DMS53 treated with DMSO at 0.1 percent for 48 hours (cell line): ENCODE measurements around the gene SHH.

Experiments
- DNase-seq: peaks from one replicate; lab custom pipeline; 2025; ENCODE audit not compliant: unreplicated experiment; lab: John Stamatoyannopoulos, UW

SHH gene

DNA sequence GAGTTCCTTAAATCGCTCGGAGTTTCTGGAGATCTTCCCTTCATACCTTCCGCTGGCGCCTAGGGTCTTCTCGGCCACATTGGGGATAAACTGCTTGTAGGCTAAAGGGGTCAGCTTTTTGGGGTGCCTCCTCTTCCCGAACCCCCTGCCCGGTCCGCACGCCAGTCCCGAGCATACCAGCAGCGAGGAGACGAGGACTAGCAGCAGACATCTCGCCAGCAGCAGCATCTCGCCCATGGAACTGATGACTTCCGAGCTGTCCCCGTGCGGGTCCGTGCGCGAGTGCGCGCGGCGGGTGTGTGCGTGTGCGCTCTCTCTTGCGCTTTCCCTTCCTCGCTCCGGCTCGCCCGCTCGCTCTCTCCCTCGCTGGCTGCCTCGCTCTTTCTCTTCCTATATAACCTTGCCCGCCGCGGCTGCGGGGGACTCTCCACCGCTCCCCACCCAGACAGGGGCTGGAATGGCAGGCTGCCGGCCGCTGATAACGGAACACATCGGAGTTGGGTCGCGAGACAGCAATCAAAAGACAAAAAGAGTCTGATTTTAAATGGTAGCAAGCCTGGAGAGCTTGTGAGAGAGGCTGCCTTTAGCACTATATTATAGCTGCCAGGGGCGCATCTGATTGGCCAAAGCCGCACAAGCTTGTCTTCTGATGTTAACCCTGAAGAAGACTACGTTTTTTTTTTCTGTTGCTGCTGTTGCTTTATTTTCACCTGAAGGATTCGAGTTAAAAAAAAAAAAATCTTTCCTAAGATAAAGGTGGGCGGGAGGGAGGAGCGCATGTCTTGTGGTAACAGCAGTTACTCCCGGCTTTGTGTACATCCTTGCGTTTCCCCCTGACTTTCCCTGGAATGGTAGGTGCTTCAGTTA lies at the start of gene SHH:
SHH (minus strand) TSS at position 569 of the 867 bp plus-strand sequence; CDS start at position 228, 341 bp downstream.
- no peak for DNase-seq

DNA sequence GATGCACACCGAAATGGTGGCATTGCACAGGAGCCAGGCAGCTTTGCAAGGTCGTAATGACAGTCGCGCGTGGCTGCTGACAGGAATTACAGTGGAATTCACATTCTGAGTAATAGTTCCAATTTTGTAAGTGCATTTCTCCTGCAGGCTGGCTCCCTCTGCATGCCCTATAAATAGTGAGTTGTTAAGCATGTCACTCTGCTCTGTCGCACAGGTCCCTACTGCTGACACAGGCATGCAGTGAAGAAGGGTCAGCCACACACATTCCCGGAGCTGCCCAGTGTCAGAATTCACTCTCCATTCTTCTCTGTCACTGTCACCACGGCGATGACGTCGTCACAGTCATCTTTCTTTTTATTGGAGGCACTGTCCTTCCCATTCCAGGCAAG lies 49.2 kb upstream of the SHH start:
- DNase-seq: no peak

DNA sequence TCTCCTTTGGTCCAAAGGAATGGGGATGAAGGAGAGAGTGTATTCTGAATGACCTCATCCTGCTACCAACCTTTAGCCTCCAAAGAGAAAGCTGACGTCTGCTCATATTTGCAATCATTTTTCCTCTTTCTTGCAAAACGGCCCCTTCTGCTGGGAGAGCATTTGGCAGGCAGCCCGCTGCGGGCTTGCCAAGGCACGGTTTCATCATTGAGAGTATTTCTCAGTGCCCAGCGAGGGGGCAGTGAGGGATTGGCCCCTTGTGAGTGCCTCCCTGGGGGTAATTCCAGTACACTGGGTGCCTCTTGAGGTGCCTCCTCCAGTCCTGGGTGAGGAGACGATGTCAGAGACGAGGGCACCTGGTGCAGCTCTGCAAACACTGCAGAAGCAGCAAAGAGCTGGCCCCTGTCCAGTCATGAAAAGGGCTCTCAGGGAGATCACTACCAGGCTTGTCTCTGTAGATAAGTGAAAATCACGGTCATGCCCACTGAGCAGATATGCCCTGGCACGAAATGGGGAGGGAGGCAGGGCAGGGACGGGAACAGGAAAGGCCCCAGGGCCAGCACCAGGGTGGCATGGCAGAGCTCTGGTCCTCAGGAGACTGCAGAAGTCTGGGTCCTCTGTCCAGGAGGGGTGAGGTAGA lies 48.7 kb upstream of the SHH start:
- no peak for DNase-seq

DNA sequence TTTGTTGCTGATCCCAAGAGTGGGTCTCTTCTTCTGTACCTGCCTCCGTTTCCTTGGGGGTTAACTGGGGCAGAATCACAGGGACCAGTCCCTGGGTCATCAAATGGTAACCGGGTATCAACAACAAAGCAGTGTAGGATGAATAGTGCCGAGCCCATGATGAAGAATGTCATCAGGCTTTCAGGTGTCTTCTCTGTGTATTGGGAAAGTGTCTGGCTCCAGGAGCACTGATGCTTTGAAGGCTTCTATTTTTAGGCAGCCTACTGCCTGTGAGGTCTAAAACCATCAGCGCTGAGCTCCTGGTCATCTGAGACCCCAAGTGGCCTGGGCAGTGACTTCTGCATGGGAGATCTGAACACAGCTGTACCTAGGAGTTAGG lies 48.2 kb upstream of the SHH start:
- no peak for DNase-seq

DNA sequence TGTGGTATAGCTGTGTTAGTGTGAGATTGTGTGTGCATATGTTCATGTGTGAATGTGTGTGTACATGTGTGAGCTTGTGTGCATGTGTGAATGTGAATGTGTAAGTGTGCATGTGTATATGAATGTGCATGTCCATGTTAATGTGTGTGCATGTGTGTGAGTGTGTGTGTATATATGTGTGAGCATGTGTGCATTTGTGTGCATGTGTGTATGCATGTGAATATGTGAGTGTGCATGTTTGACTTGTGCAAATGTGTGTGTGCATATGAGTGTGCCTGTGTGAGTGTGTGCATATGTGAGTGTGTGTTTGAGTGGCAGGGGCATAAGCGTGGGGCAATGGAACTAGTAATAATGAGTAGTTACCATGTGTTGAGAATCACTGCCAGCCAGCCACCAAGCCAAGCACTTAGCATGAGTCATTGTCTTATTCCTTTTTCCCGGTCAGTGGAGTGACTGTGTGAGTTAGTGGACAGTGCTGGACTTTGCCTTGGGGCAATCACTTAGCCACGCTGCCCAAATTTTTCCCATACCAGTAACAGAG lies 46.3 kb upstream of the SHH start:
- no peak for DNase-seq

DNA sequence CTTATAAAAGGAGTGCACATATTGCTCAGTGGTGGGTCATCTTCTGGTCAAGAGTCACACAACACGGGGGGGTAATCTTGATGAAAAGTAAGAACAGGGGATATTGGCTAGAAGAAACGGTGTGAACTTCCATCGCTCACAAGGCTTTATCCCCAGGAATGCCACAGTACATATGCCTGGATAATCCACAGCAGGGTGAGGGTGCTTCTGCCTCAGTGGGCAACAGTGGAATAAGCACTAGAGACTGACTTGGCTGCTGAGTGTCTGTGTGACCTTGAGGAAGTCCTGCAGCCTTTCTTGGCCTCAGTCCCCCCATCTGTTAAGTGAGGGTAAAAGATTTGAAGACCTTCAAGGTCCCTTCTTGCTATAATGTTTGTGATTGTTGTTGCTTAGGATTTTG lies 44.9 kb upstream of the SHH start:
- no peak for DNase-seq

DNA sequence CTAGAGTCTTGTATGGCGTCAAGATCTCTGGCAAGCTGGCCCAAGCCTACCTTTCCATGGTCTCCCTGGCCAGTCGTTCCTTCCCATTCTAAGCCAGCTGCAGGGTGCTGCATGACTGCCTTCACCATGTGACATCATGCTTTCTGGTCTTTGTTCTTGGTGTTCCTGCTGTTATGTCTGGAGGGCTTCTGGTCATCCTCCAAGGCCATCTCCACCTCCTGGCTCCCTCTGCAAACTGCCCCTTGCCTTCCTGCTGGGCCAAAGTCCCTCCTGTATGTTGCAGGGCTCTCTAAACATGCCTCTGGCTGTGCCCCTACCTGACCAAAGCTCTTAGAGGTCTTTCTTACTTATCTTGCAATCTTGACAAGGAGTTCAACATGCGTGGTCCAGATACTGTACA lies 44.4 kb upstream of the SHH start:
- no peak for DNase-seq

DNA sequence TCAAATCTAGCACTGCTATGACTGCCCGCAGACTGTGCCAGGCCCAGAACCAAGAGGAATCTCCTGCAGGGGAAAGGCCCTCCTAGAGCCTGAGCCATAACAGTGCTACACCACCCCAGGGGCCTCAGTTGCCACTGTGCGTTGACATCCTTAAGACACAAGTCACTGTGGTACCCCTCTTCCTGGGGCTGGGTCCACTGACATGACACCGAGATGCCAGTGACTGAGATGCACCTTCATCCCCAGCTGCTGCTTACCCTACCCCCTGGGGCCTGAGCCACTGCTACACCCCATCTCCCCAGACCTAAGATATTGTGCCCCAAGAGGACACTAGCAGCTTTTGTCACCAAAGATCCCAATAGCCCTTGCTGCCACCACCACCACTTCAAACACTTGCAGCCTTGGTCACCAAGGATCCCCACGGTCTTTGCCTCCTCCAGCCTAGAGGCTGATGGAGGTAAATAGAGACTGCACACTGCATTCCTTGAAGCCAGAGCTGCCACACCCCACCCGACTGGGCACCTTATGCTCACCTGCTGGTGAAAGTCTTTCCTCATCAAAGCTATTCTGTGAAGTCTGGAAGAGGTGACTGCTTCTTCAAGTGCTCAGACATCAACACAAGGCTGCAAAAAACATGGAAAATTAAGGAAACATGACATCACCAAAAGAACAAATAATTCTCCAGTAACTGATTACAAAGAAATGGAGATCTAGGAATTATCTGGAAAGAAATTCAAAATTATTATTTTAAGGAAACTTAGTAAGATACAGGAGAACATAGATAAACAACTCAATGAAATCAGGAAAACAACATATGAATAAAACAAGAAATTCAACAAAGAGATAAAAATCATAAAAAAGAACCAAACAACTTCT lies 40.4 kb upstream of the SHH start:
- no peak for DNase-seq

DNA sequence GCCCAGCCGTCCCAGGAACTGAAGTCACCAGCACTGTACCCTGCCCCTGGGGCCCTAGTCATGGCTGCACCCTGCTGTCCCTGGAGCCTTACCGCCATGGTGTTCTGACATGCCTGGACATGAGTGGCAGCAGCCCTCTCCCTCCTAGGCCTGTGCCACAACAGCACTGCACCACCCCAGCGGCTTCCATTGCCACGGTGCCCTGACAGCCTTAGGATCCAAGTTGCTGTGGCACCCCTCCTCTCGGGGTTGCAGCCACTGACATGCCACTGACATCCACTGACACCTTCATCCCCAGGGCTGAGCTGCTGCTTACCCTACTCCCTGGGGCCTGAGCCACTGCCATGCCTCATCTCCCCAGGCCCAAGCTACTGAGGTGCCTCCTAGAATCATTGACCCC lies 39.6 kb upstream of the SHH start:
- DNase-seq: no peak

DNA sequence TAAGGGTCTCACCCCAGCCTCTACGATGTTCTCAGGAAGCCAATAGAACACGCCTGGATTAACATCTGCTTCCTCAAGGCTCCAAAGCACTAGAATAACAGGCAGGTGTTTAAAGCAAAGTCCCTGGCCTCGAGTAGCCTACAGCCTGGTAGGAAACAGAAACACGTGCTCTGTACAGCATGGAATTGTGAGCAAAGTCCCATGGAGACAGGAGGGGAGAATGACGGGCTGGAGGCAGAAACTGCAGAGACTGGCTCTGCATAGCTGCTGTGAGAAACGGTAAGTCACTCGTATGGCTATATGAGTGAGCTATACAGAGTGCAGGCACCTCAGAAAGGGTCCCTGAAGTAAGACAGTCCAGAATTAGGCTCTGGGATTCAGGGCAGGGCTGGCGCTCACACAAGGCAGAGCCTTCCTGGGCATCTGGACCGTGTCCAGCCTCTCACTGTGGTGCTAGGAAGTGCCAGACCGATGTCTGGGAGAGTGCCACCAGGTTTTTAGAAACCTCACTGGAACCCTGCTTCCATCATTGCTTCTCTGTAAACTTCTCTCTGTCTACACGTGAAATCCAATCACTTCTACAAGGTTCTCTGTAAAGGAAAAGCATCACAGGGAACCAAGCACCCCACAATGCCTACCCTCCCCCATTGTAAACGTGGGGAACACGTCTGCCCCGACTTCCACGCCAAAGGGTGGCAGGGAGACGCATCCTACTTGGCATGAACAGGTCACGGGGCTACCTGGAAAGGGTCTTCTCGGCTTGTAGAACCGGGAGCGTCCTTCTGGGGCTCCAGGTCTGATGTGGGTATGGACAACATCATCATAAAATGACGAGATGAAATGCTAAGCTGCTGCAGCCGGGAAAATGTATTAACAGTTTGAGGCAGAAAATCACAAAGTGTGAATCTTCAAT lies 38.8 kb upstream of the SHH start:
- no peak for DNase-seq

DNA sequence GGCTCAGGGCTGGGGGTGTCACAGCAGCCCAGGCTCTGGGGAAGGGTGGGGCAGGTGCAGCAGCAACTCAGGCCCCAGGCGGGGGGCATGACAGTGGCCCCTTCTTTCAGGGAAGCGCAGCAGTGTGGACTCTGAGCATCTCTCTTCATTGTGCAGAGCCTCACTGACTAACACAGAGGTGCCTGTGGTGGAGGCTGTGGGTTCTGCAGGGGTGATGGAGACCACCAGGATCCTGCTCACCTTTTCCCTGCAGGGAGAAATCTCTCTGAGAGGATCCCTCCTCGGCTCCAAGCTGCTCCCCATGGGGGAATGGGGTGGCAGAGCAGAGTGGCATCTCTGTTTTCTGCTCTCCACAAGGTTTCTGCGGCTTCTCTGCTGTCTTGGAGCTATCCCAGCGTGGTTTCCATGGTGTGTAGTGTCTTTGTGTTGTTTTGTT lies 37.8 kb upstream of the SHH start:
- no peak for DNase-seq

DNA sequence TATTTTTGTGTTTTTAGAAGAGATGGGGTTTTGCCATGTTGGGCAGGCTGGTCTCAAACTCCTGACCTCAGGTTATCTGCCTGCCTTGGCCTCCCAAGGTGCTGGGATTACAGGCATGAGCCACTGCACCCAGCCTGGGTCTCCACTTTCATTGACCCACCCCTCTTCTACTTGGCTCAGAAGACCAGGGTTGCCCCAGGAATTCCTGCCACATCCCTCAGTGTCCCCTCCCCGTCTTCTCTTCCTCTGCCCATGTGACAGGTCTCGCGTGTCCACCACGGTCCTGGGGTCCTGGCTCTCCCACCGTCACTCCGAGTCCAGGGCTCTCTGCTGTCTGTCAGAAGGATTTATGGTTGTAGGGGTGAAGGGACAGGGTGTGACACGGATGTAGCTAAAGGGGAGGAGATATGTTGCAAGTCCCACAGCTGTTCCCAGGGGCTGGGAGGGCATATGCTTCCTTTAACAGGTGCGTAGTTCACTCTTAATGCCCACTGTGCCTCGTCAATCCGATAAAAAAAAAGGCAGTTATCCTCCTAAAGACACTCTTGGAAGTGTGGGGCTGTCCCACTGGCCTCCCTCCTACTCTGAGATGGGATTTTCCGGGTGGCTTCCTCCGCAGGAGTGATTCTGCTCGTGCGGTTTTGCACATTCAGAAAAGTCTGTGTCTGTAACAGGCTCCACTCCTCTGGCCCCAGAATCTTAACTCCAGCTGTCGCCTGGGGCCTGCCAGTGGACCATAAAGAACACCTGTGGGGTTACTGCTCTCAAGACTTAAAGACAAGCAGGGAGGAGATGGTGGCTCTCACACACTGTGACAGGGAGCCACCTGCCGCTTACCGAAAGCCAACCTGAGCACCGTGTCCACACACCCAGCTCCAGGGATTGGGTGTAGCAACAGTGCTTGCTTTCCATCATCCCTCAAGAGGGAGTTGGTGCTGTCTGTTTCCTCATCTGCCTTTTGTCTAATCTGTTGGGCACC lies 36.7 kb upstream of the SHH start:
- no peak for DNase-seq

DNA sequence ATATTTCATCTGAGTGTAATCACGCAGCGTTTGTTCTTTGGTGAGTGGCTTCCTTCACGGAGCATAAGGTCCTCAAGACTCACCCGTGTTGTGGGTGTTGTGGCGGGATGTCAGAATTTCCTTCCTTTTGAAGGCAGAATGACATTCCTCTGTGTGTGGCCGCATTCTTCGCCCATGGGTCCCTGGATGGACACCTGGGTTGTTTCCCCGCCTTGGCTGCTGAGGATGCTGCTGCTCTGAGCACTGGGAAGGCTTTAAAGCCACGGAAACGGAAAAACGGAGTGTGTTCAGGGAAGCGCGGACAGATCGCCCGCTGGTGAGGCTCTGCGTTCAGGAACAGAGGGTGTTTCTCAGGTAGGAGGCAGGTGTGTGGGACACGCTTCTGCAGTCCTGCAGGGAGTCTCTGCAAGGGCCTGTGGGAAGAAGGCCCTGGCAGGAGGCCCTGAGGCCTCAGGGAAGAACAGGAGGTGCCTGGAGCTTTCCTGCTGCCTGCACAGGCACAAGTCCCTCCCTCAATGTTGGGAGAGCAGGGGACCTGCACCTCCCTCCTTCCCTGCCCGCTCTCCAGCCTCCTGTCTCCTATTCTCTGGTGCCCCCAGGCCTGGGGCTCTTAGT lies 35.7 kb upstream of the SHH start:
- no peak for DNase-seq

DNA sequence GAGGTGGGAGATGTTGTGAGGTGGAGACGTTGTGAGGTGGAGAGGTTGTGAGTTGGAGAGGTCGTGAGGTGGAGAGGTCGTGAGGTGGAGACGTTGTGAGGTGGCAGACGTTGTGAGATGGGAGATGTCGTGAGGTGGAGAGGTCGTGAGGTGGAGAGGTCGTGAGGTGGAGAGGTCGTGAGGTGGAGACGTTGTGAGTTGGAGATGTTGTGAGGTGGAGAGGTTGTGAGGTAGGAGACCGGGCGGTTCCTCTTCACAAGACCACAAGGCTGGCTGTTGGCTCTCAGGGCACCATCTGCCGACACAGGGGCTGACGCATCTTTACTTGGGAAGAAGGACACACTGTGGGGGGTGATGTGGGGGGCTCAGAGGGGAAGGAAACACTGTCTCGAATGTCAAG lies 34.7 kb upstream of the SHH start:
- DNase-seq: no peak

DNA sequence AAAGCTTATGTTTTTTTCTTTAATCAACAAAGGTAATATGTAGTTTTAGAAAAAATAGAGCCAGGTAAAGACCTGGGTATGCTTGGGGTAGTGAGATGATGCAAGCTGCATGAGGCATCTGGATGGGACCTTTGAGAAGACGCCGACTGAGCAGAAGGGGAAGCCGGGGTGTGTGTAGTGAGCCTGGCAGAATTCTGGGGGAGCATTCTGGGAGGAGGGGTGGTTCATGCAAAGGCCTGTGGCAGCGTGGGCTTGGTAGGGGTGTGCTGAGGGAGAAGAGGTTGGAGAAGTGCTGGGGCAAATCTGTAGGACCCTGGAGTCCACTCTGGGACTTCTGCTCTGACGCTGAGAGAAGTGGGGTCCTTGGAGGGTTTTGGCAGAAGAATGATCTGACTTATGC lies 33.9 kb upstream of the SHH start:
- no peak for DNase-seq

DNA sequence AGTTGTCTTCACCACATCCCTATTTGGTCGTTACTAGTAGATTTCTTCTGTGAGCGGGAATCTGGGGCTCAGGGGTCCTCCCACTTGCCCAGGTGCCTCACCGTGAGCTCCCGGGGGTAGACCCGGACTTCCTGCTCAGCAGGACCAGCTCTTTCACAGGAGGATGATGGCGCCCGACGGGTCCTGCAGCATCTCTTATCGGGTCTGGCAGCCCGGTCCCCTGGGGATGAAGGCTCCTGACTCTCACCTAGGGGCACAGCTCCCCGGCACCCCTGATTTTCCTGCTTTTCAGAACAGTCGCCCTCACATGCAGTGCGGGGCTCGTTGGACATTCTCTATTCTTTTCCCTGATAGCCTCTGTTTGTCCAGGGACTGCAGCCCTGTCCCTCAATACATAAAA lies 33.0 kb upstream of the SHH start:
- no peak for DNase-seq

DNA sequence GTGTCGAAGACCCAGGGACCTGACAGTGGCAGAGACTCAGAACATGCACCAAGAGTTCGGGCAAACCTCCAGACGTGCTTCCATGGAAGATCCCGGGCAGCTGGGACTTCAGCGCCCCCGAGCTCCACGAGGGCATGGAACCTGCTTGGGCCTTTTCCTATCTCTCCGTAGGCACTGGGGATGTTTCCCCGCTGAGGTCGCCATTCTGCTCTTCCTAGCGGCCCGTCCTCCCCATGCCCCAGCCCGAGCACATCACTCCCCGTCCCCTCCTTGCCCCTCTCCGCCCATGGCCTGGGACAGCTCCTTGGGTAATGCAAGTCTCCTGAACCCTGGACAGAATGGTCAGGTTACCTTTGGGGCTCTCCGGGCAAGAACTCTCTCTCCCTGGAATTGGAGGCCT lies 32.3 kb upstream of the SHH start:
- no peak for DNase-seq

DNA sequence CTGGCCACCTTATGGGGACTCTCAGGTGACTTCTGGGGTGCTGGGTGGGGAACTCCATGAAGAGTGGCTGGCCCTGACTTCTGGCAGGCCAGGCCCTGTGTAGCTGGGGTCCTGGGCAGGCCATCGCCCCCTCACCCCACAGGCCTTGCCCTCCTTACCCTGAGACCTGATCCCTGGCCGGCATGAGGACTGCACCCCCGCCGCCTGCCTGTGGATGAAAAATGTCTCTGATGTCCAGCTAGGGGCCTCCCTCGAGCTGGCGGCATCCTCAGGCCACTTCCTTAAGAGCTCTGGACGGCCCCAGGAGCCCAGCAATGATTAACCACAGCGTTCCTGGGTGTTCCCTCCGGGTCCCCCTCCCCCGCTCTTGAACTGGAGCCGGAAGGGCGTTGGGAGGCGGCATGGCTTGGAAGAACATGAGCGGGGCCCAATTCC lies 31.8 kb upstream of the SHH start:
- DNase-seq: no peak
